Limb (tissue), 2 donors: ENCODE measurements around the gene TMEM163.
"Not testable (repeated sequence)": the region's sequence is repeated elsewhere in the genome, so short reads cannot be mapped to it uniquely, and the experiment has no call there.

Source experiments
- DNase-seq, 2 donors: peaks; one replicate each; pipeline ENCODE4 v3.0.0-alpha.2; 2016; ENCODE audit errors: extremely low spot score in 2 of 2

The TMEM163 gene

GRCh38 chr2:134623046-134623445, 95.8 kb downstream of the TMEM163 start:
- no peak for DNase-seq

GRCh38 chr2:134621939-134622705, 96.7 kb downstream of the TMEM163 start:
- DNase-seq: no peak

- no peak for DNase-seq
These were observed 99.5 kb downstream of the TMEM163 start for GRCh38 chr2:134619250-134619649.

GRCh38 chr2:134615480-134615879, 103.3 kb downstream of the TMEM163 start:
- not testable (repeated sequence) for DNase-seq

GRCh38 chr2:134611316-134611715, 107.5 kb downstream of the TMEM163 start:
- DNase-seq: no peak

- no peak for DNase-seq
These were observed 107.9 kb downstream of the TMEM163 start for GRCh38 chr2:134610871-134611270.

GRCh38 chr2:134609924-134610513, 108.8 kb downstream of the TMEM163 start:
- no peak for DNase-seq

- no peak for DNase-seq
These were observed 114.8 kb downstream of the TMEM163 start for GRCh38 chr2:134603966-134604365.

GRCh38 chr2:134602666-134603065, 116.1 kb downstream of the TMEM163 start:
- no peak for DNase-seq

- no peak for DNase-seq
These were observed 117.5 kb downstream of the TMEM163 start for GRCh38 chr2:134601264-134601663.

GRCh38 chr2:134600208-134600607, 118.6 kb downstream of the TMEM163 start:
- no peak for DNase-seq

GRCh38 chr2:134599236-134599635, 119.6 kb downstream of the TMEM163 start:
- no peak for DNase-seq

- no peak for DNase-seq
These were observed 124.4 kb downstream of the TMEM163 start for GRCh38 chr2:134594399-134594798.

- no peak for DNase-seq
These were observed 125.3 kb downstream of the TMEM163 start for GRCh38 chr2:134593519-134593918.

- no peak for DNase-seq
These were observed 126.4 kb downstream of the TMEM163 start for GRCh38 chr2:134592377-134592776.

GRCh38 chr2:134591526-134591925, 127.3 kb downstream of the TMEM163 start:
- no peak for DNase-seq

- DNase-seq: no peak
These were observed 128.1 kb downstream of the TMEM163 start for GRCh38 chr2:134590679-134591078.

GRCh38 chr2:134589171-134590083, 129.4 kb downstream of the TMEM163 start:
- DNase-seq: not testable (repeated sequence)

GRCh38 chr2:134588556-134588955, 130.2 kb downstream of the TMEM163 start:
- DNase-seq: no peak

- no peak for DNase-seq
These were observed 132.4 kb downstream of the TMEM163 start for GRCh38 chr2:134586326-134586965.

GRCh38 chr2:134583997-134584520, 134.7 kb downstream of the TMEM163 start:
- DNase-seq: no peak
